ENCODE data around the gene NR4A2. TPM values are rescaled to one million over a fixed set of nuclear protein-coding genes. Genes with fewer than 3 reads are reported as not detected.

NR4A2 gene
- total RNA-seq, 1 donor from 2014 or later: 14.1 TPM

GRCh38 chr2:156333951-156334495 is 1.5 kb upstream of the NR4A2 start:
- peak; percentile 86 for DNase-seq
- H3K9me3 Mint-ChIP-seq: no peaks in the 10 kb centered on the region
- H3K36me3 Mint-ChIP-seq (ENCODE audit: low read depth): peaks cover 20% of the 10 kb centered on the region
- peak overlapping the region; percentile 99 for H3K27ac Mint-ChIP-seq
- H3K4me1 Mint-ChIP-seq: peaks cover 58% of the 10 kb centered on the region
- intact Hi-C loops (cut with micrococcal nuclease): loop anchor here (1.0 to 5.0 kb wide), 5 partner anchors 7 to 1143 kb away; no protein-coding TSS in a partner anchor
- peaks cover 7% of the 10 kb centered on the region for H3K27me3 Mint-ChIP-seq
- H3K4me3 Mint-ChIP-seq: peak overlapping the region; percentile 81

GRCh38 chr2:156333274-156333950 is 891 bp upstream of the NR4A2 start:
- DNase-seq: no peak
- peaks cover 7% of the 10 kb centered on the region for H3K27me3 Mint-ChIP-seq
- no peaks in the 10 kb centered on the region for H3K9me3 Mint-ChIP-seq
- peak overlapping the region; percentile 81 for H3K4me3 Mint-ChIP-seq
- intact Hi-C loops (cut with micrococcal nuclease): loop anchor here (1.0 to 5.0 kb wide), 3 partner anchors 8 to 956 kb away; no protein-coding TSS in a partner anchor
- H3K36me3 Mint-ChIP-seq (ENCODE audit: low read depth): peaks cover 25% of the 10 kb centered on the region
- H3K27ac Mint-ChIP-seq: peak overlapping the region; percentile 99
- H3K4me1 Mint-ChIP-seq: peaks cover 52% of the 10 kb centered on the region

GRCh38 chr2:156332284-156332533 is 312 bp downstream of the NR4A2 start:
- Mint-ChIP-seq H3K27me3 (peaks cover 7% of the 10 kb centered on the region), H3K36me3 (ENCODE audit: low read depth) (peaks cover 37% of the 10 kb centered on the region), H3K9me3 (no peaks in the 10 kb centered on the region), H3K27ac (peak overlapping the region; percentile 99), H3K4me1 (peaks cover 50% of the 10 kb centered on the region), H3K4me3 (peak overlapping the region; percentile 81)
- intact Hi-C loops (cut with micrococcal nuclease): loop anchor here (1.0 to 5.0 kb wide), 5 partner anchors 10 to 955 kb away; no protein-coding TSS in a partner anchor
- no peak for DNase-seq

GRCh38 chr2:156331572-156332283 is 793 bp downstream of the NR4A2 start:
- Mint-ChIP-seq H3K4me3 (peak overlapping the region; percentile 81), H3K36me3 (ENCODE audit: low read depth) (peaks cover 42% of the 10 kb centered on the region), H3K27ac (peak overlapping the region; percentile 99), H3K27me3 (peaks cover 7% of the 10 kb centered on the region), H3K9me3 (no peaks in the 10 kb centered on the region), H3K4me1 (peaks cover 50% of the 10 kb centered on the region)
- intact Hi-C loops (cut with micrococcal nuclease): loop anchor here (1.0 to 5.0 kb wide), 5 partner anchors 9 to 954 kb away; no protein-coding TSS in a partner anchor
- DNase-seq: peak; percentile 85

GRCh38 chr2:156329927-156330726 is 2.4 kb downstream of the NR4A2 start:
- peak overlapping the region; percentile 17 for H3K27ac Mint-ChIP-seq
- intact Hi-C loops (cut with micrococcal nuclease): loop anchor here (5.0 kb wide), 2 partner anchors 932 to 953 kb away; no protein-coding TSS in a partner anchor
- peaks cover 42% of the 10 kb centered on the region for H3K4me1 Mint-ChIP-seq

GRCh38 chr2:156329031-156329926 is 3.2 kb downstream of the NR4A2 start:
- peak overlapping the region; percentile 81 for H3K4me3 Mint-ChIP-seq
- peak; percentile 59 for DNase-seq
- peaks cover 63% of the 10 kb centered on the region for H3K36me3 Mint-ChIP-seq (ENCODE audit: low read depth)
- H3K27me3 Mint-ChIP-seq: peaks cover 13% of the 10 kb centered on the region
- intact Hi-C loops (cut with micrococcal nuclease): no loop called here
- H3K27ac Mint-ChIP-seq: peak overlapping the region; percentile 13
- H3K9me3 Mint-ChIP-seq: no peaks in the 10 kb centered on the region
- H3K4me1 Mint-ChIP-seq: peaks cover 36% of the 10 kb centered on the region

More at GRCh38 chr2:156329927-156330726, 2.4 kb downstream of the NR4A2 start:
- no peaks in the 10 kb centered on the region for H3K9me3 Mint-ChIP-seq
- peak overlapping the region; percentile 81 for H3K4me3 Mint-ChIP-seq
- H3K27me3 Mint-ChIP-seq: peaks cover 13% of the 10 kb centered on the region
- peaks cover 58% of the 10 kb centered on the region for H3K36me3 Mint-ChIP-seq (ENCODE audit: low read depth)
- peak; percentile 63 for DNase-seq

GRCh38 chr2:156327835-156328695 is 4.5 kb downstream of the NR4A2 start:
- Mint-ChIP-seq H3K27me3 (peaks cover 23% of the 10 kb centered on the region), H3K27ac (no peak overlapping the region), H3K4me1 (peaks cover 32% of the 10 kb centered on the region), H3K4me3 (peak overlapping the region; percentile 32), H3K9me3 (no peaks in the 10 kb centered on the region), H3K36me3 (ENCODE audit: low read depth) (peaks cover 74% of the 10 kb centered on the region)
- peak; percentile 52 for DNase-seq
- intact Hi-C loops (cut with micrococcal nuclease): no loop called here

- Mint-ChIP-seq H3K4me1 (peaks cover 33% of the 10 kb centered on the region), H3K27ac (no peak overlapping the region), H3K36me3 (ENCODE audit: low read depth) (peaks cover 83% of the 10 kb centered on the region), H3K9me3 (no peaks in the 10 kb centered on the region), H3K4me3 (no peak overlapping the region), H3K27me3 (peaks cover 38% of the 10 kb centered on the region)
- intact Hi-C loops (cut with micrococcal nuclease): no loop called here
- peak; percentile 46 for DNase-seq
Measured at GRCh38 chr2:156326526-156327095, 5.9 kb downstream of the NR4A2 start.

- DNase-seq: peak; percentile 53
- Mint-ChIP-seq H3K4me3 (no peak overlapping the region), H3K36me3 (ENCODE audit: low read depth) (peaks cover 84% of the 10 kb centered on the region), H3K4me1 (peaks cover 31% of the 10 kb centered on the region), H3K27me3 (peaks cover 45% of the 10 kb centered on the region), H3K9me3 (no peaks in the 10 kb centered on the region), H3K27ac (no peak overlapping the region)
- intact Hi-C loops (cut with micrococcal nuclease): no loop called here
Measured at GRCh38 chr2:156325688-156326525, 6.6 kb downstream of the NR4A2 start.

- Mint-ChIP-seq H3K9me3 (no peaks in the 10 kb centered on the region), H3K4me3 (no peak overlapping the region), H3K27ac (no peak overlapping the region), H3K36me3 (ENCODE audit: low read depth) (peaks cover 65% of the 10 kb centered on the region), H3K4me1 (peaks cover 20% of the 10 kb centered on the region), H3K27me3 (peaks cover 56% of the 10 kb centered on the region)
- intact Hi-C loops (cut with micrococcal nuclease): no loop called here
- peak; percentile 40 for DNase-seq
Measured at GRCh38 chr2:156323754-156324153, 8.8 kb downstream of the NR4A2 start.

- Mint-ChIP-seq H3K27ac (no peak overlapping the region), H3K36me3 (ENCODE audit: low read depth) (peaks cover 55% of the 10 kb centered on the region), H3K4me3 (peak overlapping the region; percentile 74), H3K9me3 (no peaks in the 10 kb centered on the region), H3K4me1 (peaks cover 20% of the 10 kb centered on the region), H3K27me3 (peaks cover 64% of the 10 kb centered on the region)
- intact Hi-C loops (cut with micrococcal nuclease): loop anchor here (1.0 kb wide), 1 partner anchor 10 kb away; the partner anchor contains the start of gene NR4A2
- DNase-seq: peak; percentile 55
Measured at GRCh38 chr2:156322686-156323231, 9.8 kb downstream of the NR4A2 start.

Data from activated CD4-positive, alpha-beta T cell treated with anti-CD3 and anti-CD28 coated beads, Interleukin-2, amount 10 ng/mL, durations not matched to agents 24 days and 14 days (primary cell).